ENCODE measurements around the gene PDGFD.

Gene PDGFD

GRCh38 chr11:104164028-104164520 is at the start of gene PDGFD:
PDGFD (minus strand) TSS chr11:104164147.
- no peak for DNase-seq (ENCODE audit: low read depth)

DNA sequence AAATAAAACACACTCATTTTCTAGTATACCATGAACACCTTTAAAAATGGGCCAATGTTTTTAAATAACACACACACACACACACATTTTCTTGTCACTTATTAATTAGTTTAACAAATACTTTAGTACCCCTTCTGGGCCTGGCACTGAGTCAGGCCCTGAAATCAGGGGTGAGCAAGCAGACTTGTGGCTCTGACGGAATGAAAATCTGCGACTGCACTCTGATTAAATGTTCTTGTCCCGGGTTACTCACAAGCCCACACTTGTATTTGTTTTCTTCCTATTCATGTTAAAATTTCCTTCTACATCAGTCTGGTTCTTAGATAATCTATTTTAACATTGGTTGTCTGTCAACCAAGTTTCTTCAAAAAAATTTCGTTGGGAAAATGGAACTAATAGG is 43.0 kb upstream of the PDGFD start:
- no peak for DNase-seq (ENCODE audit: low read depth)

DNA sequence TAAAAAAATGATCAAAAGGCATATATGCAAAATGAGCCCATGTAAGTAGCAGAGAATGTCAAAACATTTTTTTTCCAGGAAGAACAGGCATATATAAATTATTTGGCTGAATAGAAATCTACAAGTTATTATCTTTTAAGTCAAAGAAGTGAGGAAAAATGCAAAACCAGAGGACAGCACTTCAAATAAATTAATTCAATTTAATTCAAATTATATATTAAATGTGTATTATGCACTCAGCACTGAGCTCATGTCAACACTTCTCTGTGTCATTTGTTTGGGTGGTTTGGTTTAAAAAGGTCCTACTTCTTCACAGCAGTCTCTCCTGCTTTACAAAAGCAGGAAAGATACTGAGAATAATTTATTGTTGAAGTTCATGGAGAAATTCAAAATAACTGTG is 41.9 kb upstream of the PDGFD start:
- no peak for DNase-seq (ENCODE audit: low read depth)

DNA sequence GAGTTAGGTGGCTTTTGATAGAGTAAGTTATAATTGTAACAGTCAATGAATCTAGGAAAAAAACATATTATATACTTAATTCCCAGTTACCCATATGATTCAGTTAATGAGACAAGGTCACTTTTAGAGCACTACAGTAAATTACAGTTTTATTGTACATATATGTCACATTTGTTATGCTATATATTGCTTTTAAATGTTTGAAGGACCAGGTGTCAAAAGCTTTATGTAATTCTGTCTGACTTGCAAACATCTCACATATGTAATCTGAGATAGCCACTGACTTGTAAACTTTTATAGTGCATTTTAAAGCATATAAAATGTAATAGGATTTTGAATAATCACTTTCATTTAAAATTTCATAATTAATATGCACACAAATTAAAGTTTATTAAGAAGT is 36.7 kb upstream of the PDGFD start:
- no peak for DNase-seq (ENCODE audit: low read depth)

DNA sequence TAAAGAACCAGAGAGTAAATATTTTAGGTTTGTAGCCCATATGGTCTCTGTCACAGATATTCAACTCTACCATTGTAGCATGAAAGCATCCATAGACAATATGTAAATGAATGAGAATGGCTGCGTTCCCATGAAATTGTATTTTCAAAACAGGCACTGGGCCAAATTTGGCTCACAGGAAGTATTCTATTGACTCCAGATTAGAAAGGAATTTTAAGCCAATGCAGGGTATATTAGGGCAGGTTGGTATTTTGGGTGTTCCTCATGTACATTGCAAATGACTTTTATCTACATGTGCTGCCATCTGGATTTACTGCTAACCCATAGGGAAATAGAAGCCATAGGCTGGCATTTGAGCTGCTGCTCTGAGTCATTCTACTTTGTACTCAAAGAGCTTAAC is 35.1 kb upstream of the PDGFD start:
- no peak for DNase-seq (ENCODE audit: low read depth)

DNA sequence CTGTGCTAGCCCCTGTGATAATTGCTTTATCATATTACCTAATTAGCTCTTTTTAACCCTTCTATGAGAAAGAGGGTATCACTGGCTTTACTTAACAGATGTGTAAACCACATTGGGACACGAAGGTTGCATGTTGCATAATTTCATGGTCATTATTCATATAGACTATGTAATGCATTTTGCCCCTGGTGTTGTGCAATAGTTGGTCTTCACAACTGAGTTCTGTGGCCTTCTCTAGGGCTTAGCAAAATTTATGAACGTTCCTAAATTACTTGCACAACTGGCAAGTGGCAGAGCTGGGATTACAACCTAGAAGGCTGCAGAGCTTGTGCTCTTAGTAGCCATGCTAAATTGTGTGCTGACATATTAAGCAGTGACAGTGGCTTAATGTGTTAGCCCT is 34.6 kb upstream of the PDGFD start:
- DNase-seq (ENCODE audit: low read depth): no peak

DNA sequence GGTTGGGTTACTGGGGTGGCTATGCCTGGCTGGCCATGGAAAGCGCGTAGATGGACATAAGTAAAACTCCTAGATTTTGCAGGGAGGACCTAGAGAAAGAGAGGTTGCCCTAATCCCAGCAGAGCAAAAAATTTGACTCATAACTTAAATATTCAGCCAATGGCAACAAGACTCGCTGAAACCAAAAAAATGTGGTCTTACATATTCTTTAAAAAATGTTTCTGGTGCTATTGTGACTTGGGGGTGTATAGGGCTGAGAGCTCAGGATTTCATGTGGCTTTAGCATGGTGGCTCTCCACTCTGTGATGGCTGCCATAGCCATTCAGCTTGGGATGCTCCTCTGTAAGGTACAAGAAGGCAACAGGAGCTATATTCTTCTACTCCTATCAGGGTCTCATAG is 27.2 kb upstream of the PDGFD start:
- no peak for DNase-seq (ENCODE audit: low read depth)

DNA sequence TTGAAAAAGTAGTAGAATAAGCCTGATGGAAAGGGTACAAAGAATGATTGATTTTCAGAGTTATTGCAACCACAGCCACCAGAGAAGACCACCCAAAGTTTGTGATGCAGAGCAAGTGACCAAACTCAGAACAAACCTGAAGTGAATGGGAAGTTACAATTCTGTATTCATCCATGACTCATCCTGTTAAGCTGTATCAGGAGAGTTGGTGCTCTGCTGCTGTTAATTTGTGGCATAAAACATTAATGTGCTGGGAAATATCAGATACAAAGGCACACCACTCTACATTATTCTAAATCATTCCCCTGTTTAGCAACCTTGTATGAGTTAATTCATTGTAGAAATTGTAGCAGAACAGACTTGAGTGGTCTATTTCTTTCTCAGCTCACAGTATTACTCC is 19.6 kb upstream of the PDGFD start:
- DNase-seq (ENCODE audit: low read depth): no peak

- DNase-seq (ENCODE audit: low read depth): no peak
Observed at GRCh38 chr11:104175769-104176168, 11.8 kb upstream of the PDGFD start.

DNA sequence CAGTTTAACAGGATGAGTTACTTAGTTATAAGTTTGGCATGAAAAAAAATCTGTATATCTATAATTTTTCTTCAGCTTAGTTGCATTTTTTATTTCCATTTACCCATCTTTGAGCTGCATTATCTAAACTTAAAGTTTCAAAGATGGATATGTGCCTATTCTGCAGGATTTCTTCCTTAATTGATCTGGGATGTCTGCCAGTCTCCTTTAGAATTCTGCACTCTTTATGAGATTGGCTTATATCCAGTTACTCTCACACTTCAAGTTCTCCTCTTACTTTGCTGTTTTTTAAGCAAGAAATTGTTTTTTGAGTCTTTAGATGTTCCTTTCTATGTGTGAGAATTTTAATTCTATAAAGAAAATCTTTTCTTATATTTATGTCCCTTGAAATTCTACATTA is 5.1 kb upstream of the PDGFD start:
- DNase-seq (ENCODE audit: low read depth): no peak

GRCh38 chr11:104165014-104165413 is 1.1 kb upstream of the PDGFD start:
- no peak for DNase-seq (ENCODE audit: low read depth)

- DNase-seq (ENCODE audit: low read depth): no peak
Observed at GRCh38 chr11:104163100-104164027, 583 bp downstream of the PDGFD start.

DNA sequence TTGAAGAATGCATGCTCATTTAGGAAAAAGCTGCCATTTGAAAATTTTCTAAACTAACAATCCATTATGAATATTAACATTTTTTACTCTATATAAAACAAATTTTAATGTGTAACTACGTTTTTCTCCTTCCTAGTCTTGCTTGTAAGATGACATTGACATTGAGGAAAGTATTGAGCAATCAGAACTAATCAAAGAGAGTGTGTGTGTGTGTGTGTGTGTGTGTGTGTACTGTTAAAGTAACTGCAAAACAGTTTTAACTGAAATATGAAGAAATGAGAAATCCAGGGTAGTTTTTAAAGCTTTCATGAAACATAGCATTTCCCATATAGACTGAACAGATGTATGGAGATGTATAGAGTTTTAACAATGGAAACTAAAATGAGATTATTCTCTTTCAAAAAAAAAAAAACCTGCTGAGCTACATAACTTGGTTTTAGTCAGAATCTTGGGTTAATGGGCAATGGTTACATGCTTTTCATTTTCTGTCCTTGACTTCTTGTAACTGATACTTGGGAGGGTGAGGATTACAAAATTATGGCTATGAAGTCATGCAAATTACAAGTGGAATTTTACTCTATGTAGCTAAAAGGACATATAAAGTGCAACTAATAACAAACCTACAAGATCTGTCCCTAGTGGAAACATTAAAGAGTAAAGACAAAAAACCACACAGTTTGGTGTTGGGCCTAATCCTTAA is 2.0 kb downstream of the PDGFD start:
- DNase-seq (ENCODE audit: low read depth): no peak

- DNase-seq (ENCODE audit: low read depth): no peak
Observed at GRCh38 chr11:104159356-104159755, 4.6 kb downstream of the PDGFD start.

DNA sequence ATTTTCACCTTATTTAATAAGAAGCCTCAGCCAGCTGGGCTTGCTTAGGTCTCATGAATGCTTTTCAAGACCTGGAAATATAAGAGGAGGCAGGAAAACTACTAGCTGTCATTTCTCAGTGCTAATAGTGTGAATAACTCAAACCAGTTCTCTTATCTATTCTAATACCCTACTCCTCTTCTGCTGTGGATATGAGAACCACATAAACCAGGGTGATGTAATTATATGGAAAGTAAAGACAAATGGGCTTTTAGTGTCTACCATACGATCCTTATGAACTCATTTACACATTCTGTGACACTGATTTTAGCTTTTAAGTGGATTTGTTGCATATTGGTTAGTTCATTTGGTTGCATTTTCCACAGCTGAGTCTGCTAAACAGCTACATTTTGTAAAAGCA is 8.6 kb downstream of the PDGFD start:
- no peak for DNase-seq (ENCODE audit: low read depth)

- DNase-seq (ENCODE audit: low read depth): no peak
Observed at GRCh38 chr11:104154296-104154695, 9.7 kb downstream of the PDGFD start.

- no peak for DNase-seq (ENCODE audit: low read depth)
Observed at GRCh38 chr11:104152941-104153505, 10.9 kb downstream of the PDGFD start.

- no peak for DNase-seq (ENCODE audit: low read depth)
Observed at GRCh38 chr11:104151404-104152204, 12.3 kb downstream of the PDGFD start.

GRCh38 chr11:104148706-104149105 is 15.2 kb downstream of the PDGFD start:
- no peak for DNase-seq (ENCODE audit: low read depth)

DNA sequence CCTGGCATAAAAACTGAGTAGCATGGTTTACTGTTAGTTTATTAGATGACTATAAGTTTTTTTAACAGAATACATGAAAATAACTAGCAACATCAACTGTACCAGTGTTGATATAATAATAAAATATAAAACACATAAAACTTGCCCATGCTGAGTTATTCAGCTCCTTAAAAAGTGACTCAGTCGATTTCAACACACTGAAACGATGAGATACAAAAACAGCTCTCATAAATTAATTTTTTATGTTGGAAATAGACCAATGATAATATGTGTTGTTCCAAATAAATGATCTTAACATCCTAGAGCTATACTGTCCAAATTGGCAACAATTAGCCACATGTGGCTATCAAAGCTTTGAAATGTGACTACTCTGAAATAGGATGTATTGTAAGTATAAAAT is 15.9 kb downstream of the PDGFD start:
- DNase-seq (ENCODE audit: low read depth): peak; percentile 57

DNA sequence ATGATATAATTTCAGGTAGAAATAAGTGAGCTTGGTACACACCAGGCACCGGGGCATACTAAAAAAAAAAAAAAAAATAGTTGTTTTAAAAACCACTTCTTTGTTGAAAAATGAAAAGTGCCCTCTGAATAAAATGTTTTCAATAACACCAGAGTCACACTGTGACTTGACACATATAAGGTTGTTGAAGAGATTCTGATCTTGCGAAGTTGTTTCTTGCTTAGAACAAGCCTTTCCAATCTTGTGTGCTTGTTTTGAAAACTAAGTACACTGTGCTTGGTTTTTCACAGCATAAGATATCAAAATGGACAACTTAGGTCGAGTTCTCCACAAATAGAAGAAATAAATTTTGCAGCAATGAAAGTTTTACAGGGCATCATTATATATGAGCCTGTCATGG is 17.0 kb downstream of the PDGFD start:
- DNase-seq (ENCODE audit: low read depth): no peak

GRCh38 chr11:104146421-104146820 is 17.5 kb downstream of the PDGFD start:
- peak; percentile 8 for DNase-seq (ENCODE audit: low read depth)

Measured in GM04503 (cell line).